Duodenal mucosa (tissue), 2 donors: ENCODE results near the gene SMAD6.
A peak's percentile ranks its signal among the peaks of the same experiment; 100 is the strongest.
"Not testable (repeated sequence)": the region's sequence is repeated elsewhere in the genome, so short reads cannot be mapped to it uniquely, and the experiment has no call there.

ENCODE experiments used
- H3K27ac ChIP-seq: one replicate; pipeline ENCODE4 v1.7.0; 2013; ENCODE audit warnings: low read depth, low read length
- H3K27me3 ChIP-seq, 2 donors: one replicate each; pipeline ENCODE4 v1.7.0; 2013; ENCODE audit warnings: low read length in 2 of 2, control low read depth in 1 of 2; ENCODE audit not compliant: insufficient read depth in 2 of 2, control insufficient read depth in 1 of 2
- H3K36me3 ChIP-seq, 2 donors: one replicate each; pipeline ENCODE4 v1.7.0; 2013; ENCODE audit warnings: low read length in 2 of 2, control low read depth in 1 of 2; ENCODE audit not compliant: insufficient read depth in 2 of 2, control insufficient read depth in 1 of 2
- H3K4me1 ChIP-seq, 2 donors: one replicate each; pipeline ENCODE4 v1.7.0; 2013; ENCODE audit warnings: low read length in 2 of 2, control low read depth in 1 of 2; ENCODE audit not compliant: insufficient read depth in 2 of 2, control insufficient read depth in 1 of 2
- H3K4me3 ChIP-seq, 2 donors: one replicate each; pipeline ENCODE4 v1.7.0; 2013; ENCODE audit warnings: low read length in 2 of 2, low read depth in 1 of 2
- H3K9ac ChIP-seq, 2 donors: one replicate each; pipeline ENCODE4 v1.7.0; 2013; ENCODE audit warnings: low read length in 2 of 2, low read depth in 1 of 2
- H3K9me3 ChIP-seq, 2 donors: one replicate each; pipeline ENCODE4 v1.7.0; 2013; ENCODE audit warnings: low read length in 2 of 2, control low read depth in 1 of 2; ENCODE audit not compliant: control insufficient read depth in 1 of 2

The SMAD6 gene

GRCh38 chr15:66690912-66691311, 11.1 kb upstream of the SMAD6 start:
- H3K27me3 ChIP-seq, H3K36me3 ChIP-seq, H3K9me3 ChIP-seq, H3K4me1 ChIP-seq, H3K9ac ChIP-seq, H3K27ac ChIP-seq, H3K4me3 ChIP-seq: not testable (repeated sequence)

- no peak overlapping the region for H3K9ac ChIP-seq
These were observed 10.3 kb upstream of the SMAD6 start for GRCh38 chr15:66691727-66692126.

GRCh38 chr15:66692391-66692790, 9.6 kb upstream of the SMAD6 start:
- no peak overlapping the region for H3K9ac ChIP-seq
- no peaks in the 10 kb centered on the region for H3K4me1 ChIP-seq
- H3K27me3 ChIP-seq = no peaks in the 10 kb centered on the region
- no peaks in the 10 kb centered on the region for H3K36me3 ChIP-seq
- H3K27ac ChIP-seq = no peak overlapping the region
- H3K4me3 ChIP-seq = no peak overlapping the region
- no peaks in the 10 kb centered on the region for H3K9me3 ChIP-seq

More at GRCh38 chr15:66691727-66692126, 10.3 kb upstream of the SMAD6 start:
- H3K27ac ChIP-seq = no peak overlapping the region
- no peaks in the 10 kb centered on the region for H3K36me3 ChIP-seq
- no peaks in the 10 kb centered on the region for H3K4me1 ChIP-seq
- H3K27me3 ChIP-seq = no peaks in the 10 kb centered on the region
- no peak overlapping the region for H3K4me3 ChIP-seq
- H3K9me3 ChIP-seq = no peaks in the 10 kb centered on the region

- Histone ChIP-seq H3K4me1 (no peaks in the 10 kb centered on the region), H3K27ac (no peak overlapping the region), H3K9me3 (no peaks in the 10 kb centered on the region), H3K4me3 (no peak overlapping the region), H3K36me3 (no peaks in the 10 kb centered on the region), H3K27me3 (no peaks in the 10 kb centered on the region), H3K9ac (no peak overlapping the region)
These were observed 9.0 kb upstream of the SMAD6 start for GRCh38 chr15:66692808-66693596.

GRCh38 chr15:66696770-66697169, 5.3 kb upstream of the SMAD6 start:
- Histone ChIP-seq H3K4me3 (no peak overlapping the region), H3K36me3 (no peaks in the 10 kb centered on the region), H3K9me3 (no peaks in the 10 kb centered on the region), H3K27me3 (no peaks in the 10 kb centered on the region), H3K9ac (no peak overlapping the region), H3K4me1 (peaks cover 4 to 8% of the 10 kb centered on the region in 2 donors), H3K27ac (no peak overlapping the region)

GRCh38 chr15:66698318-66698961, 3.6 kb upstream of the SMAD6 start:
- Histone ChIP-seq H3K9ac (no peak overlapping the region), H3K36me3 (no peaks in the 10 kb centered on the region), H3K9me3 (no peaks in the 10 kb centered on the region), H3K4me1 (peaks cover 4 to 8% of the 10 kb centered on the region in 2 donors), H3K4me3 (no peak overlapping the region), H3K27me3 (no peaks in the 10 kb centered on the region), H3K27ac (no peak overlapping the region)

- Histone ChIP-seq H3K9me3 (no peaks in the 10 kb centered on the region), H3K27me3 (no peaks in the 10 kb centered on the region), H3K4me3 (no peak overlapping the region), H3K27ac (no peak overlapping the region), H3K4me1 (peaks cover 4 to 8% of the 10 kb centered on the region in 2 donors), H3K36me3 (no peaks in the 10 kb centered on the region), H3K9ac (no peak overlapping the region)
These were observed 3.1 kb upstream of the SMAD6 start for GRCh38 chr15:66698971-66699370.

- peak overlapping the region; percentile 45 to 52 for H3K9ac ChIP-seq
- H3K27ac ChIP-seq = peak overlapping the region; percentile 1
- H3K4me1 ChIP-seq = peaks cover 18 to 19% of the 10 kb centered on the region in 2 donors
- no peaks in the 10 kb centered on the region for H3K36me3 ChIP-seq
- no peaks in the 10 kb centered on the region for H3K9me3 ChIP-seq
- peak overlapping the region; percentile 82 to 83 for H3K4me3 ChIP-seq
- no peaks in the 10 kb centered on the region for H3K27me3 ChIP-seq
These were observed 1.6 kb upstream of the SMAD6 start for GRCh38 chr15:66700412-66700801.

GRCh38 chr15:66700802-66701421, 1.1 kb upstream of the SMAD6 start:
- Histone ChIP-seq H3K9me3 (no peaks in the 10 kb centered on the region), H3K4me3 (peak overlapping the region; percentile 83 to 89), H3K9ac (peak overlapping the region; percentile 45 to 52), H3K27me3 (no peaks in the 10 kb centered on the region), H3K36me3 (no peaks in the 10 kb centered on the region), H3K4me1 (peaks cover 20 to 24% of the 10 kb centered on the region in 2 donors), H3K27ac (peak overlapping the region; percentile 1)

GRCh38 chr15:66701422-66702034, 508 bp upstream of the SMAD6 start:
- Histone ChIP-seq H3K36me3 (no peaks in the 10 kb centered on the region), H3K27me3 (no peaks in the 10 kb centered on the region), H3K9me3 (no peaks in the 10 kb centered on the region), H3K9ac (peak overlapping the region; percentile 32 to 66), H3K4me3 (peak overlapping the region; percentile 83 to 89), H3K4me1 (peaks cover 22 to 28% of the 10 kb centered on the region in 2 donors), H3K27ac (peak overlapping the region; percentile 81)
